GM04504 (cell line): ENCODE results near the gene PPP4R3B.
A peak's percentile ranks its signal among the peaks of the same experiment; 100 is the strongest.

Experiments
- DNase-seq: peaks from one replicate; pipeline ENCODE4 v3.0.0-alpha.2; 2012; ENCODE audit warnings: low read depth

The PPP4R3B gene

DNA sequence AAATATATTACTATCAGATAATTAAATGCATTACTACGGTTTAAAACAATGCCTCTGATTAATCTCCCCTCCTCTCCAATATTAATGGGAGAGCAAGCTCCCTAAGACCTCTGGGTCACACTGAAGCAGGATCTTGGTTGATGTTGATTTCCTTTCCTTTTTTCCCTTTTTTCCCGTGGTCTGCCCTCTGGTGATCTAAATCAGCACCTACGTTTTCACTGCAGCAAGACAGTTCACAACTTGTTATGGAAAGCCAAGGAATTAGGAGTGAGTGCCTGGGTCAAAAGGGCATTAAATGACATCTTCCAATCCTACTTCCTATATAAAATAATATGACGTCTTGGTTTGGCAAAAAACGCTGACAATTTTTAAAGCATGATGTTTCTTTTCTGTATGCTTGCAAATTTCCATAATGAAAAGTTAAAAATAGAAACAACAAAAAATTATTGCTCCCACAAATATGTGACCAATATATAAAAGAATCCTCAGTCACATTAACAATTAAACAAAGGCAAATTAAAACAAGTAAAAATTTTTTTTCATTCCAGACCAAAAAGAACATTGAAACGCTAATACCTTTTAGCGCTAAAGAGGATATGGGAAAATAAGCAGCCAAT lies 105.8 kb downstream of the PPP4R3B start:
- DNase-seq, result peak; percentile 17

DNA sequence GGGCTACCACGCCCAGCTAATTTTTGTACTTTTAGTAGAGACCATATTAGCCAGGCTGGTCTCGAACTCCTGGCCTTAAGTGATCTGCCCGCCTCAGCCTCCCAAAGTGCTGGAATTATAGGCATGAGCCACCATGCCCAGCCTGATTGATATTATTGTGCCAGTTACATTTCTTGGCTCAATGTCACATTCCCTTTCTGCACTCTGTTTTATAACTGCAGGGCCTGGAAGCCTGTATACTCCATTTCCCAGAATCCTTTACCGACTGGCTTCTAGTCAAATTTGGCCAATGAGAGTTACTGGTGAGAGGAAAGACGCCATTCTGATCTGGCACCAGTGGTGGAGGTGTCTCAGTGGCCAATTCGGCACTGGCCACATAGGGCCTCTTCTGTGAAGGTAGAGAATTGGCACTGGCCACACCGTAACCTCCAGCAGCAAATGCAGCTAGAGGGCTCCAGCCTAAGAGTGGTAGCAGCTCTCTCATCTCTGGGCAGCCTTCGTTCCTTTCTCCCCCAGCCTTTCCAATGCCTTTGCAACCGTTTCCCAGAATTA lies 114.8 kb downstream of the PPP4R3B start:
- DNase-seq, result no peak

DNA sequence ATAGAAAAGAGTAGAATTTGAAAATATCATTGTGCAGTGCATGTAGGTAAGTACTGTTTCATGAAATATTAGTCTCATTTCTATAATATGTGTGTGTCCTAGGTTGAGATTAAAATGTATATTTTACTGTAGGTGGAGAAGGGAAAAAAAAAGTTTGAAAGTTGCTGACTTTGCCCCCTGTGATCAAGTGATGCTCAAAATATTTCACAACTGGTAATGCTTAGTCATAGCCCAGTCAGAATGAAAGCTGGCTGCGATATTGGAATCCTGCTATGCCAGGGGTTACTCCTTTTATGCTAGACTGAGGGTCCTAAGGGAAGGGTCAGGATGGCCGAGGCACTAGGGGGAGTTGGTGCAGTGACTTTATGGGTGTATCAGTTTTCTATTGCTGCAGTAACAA lies 117.4 kb downstream of the PPP4R3B start:
- DNase-seq, result no peak

DNA sequence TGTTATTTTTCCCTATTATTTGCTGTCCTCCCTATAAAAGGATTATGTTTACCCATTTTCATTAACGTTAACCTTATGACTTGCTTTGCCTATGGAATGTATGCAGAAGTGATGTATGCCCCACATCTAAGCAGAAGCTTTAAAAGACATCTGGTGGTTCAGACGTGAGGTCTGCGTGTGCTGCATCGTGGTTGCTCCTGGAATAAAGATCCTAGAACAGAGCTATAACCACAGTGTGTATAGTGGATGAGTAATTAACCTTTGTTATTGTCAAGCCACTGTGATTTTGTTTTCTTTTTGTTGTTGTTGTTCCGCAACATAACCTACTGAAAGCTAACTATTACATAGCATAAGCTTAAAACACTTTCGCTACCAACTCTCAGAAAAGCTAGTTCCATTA lies 118.8 kb downstream of the PPP4R3B start:
- DNase-seq, result no peak
